Measurements from ENCODE around the gene IDH3G.

IDH3G gene

GRCh38 chrX:153814591-153815315 lies 20.6 kb upstream of the IDH3G start:
- TF ChIP-seq, protein P1, sequence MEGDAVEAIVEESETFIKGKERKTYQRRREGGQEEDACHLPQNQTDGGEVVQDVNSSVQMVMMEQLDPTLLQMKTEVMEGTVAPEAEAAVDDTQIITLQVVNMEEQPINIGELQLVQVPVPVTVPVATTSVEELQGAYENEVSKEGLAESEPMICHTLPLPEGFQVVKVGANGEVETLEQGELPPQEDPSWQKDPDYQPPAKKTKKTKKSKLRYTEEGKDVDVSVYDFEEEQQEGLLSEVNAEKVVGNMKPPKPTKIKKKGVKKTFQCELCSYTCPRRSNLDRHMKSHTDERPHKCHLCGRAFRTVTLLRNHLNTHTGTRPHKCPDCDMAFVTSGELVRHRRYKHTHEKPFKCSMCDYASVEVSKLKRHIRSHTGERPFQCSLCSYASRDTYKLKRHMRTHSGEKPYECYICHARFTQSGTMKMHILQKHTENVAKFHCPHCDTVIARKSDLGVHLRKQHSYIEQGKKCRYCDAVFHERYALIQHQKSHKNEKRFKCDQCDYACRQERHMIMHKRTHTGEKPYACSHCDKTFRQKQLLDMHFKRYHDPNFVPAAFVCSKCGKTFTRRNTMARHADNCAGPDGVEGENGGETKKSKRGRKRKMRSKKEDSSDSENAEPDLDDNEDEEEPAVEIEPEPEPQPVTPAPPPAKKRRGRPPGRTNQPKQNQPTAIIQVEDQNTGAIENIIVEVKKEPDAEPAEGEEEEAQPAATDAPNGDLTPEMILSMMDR (IDR thresholded peaks at IDR 0.05; ENCODE audit: control insufficient read depth, extremely low read depth, insufficient read depth): no peak
- DNase-seq (ENCODE audit: low read depth): no peak
- no peak overlapping the region for H3K4me3 ChIP-seq (ENCODE audit: low read depth, low read length)

DNA sequence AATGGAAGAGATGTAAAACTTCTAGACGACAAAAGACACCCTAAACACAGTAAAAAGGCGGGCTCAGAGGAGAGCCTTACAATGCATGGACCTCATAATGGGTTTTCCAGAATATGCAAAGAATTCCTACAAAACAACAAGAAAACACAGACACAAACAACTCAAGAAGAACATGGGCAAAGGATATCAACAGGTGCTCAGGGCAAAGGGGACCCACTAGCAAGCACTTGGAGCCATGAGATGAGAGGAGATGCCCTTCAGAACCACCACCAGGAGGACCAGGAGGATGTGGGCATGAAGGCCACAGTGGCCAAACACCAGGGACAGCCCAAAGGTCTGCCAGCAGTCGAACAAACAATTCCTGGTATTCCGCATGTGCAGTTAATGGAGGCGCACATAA lies 19.0 kb upstream of the IDH3G start:
- H3K4me3 ChIP-seq (ENCODE audit: low read depth, low read length): no peak overlapping the region
- TF ChIP-seq, protein P1 (IDR thresholded peaks at IDR 0.05; ENCODE audit: control insufficient read depth, extremely low read depth, insufficient read depth): no peak
- DNase-seq (ENCODE audit: low read depth): no peak

DNA sequence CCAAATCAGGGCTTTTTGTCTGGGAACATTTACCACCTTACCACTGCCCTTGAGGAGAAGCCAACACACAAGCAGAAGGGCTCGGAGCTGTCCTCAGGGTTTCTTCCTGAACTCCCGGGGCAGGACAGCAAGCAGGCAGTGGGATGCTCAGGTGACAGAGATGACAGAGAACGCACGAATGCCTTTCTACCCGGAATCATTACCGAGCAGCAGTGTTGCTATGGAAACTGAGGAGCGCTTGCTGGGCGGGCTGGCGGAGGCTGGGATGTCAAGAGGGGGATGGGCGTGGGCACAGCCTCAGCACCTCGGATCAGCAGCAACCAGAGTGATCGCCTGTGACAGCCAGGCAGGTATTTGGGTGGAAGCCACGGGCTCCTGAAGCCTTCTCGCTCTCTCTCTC lies 18.0 kb upstream of the IDH3G start:
- no peak overlapping the region for H3K4me3 ChIP-seq (ENCODE audit: low read depth, low read length)
- TF ChIP-seq, protein P1 (IDR thresholded peaks at IDR 0.05; ENCODE audit: control insufficient read depth, extremely low read depth, insufficient read depth): no peak
- DNase-seq (ENCODE audit: low read depth): no peak

DNA sequence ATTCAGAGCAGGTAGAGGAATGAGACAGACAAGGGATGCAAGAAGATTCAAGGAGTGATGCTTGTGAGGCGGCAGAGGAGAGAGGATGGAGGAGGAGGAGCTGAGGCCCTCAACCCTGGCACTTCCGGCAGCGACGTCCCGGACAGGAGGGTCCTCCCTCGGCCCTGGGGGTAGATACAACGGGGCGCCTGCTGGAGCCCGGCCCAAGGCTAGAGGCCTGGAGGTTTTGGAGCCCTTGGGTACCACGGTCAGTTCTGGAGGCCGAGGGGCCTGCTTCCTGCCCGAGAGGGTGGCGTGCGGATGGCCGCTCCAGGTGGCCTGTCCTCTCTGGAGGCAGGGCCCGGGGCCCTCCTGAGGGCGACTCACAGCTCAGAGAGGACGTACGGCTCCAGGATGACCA lies 13.8 kb upstream of the IDH3G start:
- DNase-seq (ENCODE audit: low read depth): no peak
- H3K4me3 ChIP-seq (ENCODE audit: low read depth, low read length): no peak overlapping the region
- TF ChIP-seq, protein P1 (IDR thresholded peaks at IDR 0.05; ENCODE audit: control insufficient read depth, extremely low read depth, insufficient read depth): no peak

- no peak for DNase-seq (ENCODE audit: low read depth)
- TF ChIP-seq, protein P1 (IDR thresholded peaks at IDR 0.05; ENCODE audit: control insufficient read depth, extremely low read depth, insufficient read depth): no peak
- H3K4me3 ChIP-seq (ENCODE audit: low read depth, low read length): no peak overlapping the region
Measured at GRCh38 chrX:153806999-153807575, 12.9 kb upstream of the IDH3G start.

GRCh38 chrX:153805436-153805835 lies 11.3 kb upstream of the IDH3G start:
- no peak for DNase-seq (ENCODE audit: low read depth)
- no peak overlapping the region for H3K4me3 ChIP-seq (ENCODE audit: low read depth, low read length)
- TF ChIP-seq, protein P1 (IDR thresholded peaks at IDR 0.05; ENCODE audit: control insufficient read depth, extremely low read depth, insufficient read depth): no peak

DNA sequence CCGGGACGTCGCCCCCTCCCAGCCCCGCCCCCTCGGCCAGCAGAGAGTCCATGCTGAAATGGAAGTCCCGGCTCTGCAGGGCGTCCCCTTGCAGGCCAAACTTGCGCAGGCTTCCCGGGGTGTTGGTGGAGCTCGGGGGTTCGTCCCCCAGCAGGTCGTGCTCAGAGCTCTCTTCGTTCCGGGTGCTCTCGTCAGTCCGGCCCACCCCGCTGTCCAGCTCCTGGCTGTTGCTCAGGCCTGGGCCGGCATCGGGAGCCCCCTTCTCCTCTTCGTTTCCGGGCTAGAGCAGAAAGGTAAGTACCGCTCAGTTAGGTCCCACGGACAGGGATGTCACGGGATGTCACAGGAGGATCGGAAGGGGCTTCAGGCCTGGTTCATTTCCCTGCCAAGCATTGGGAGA lies 10.4 kb upstream of the IDH3G start:
- TF ChIP-seq, protein P1 (IDR thresholded peaks at IDR 0.05; ENCODE audit: control insufficient read depth, extremely low read depth, insufficient read depth): no peak
- no peak for DNase-seq (ENCODE audit: low read depth)
- no peak overlapping the region for H3K4me3 ChIP-seq (ENCODE audit: low read depth, low read length)
